ENCODE data around the gene ZNF136. TPM values are rescaled to one million over a fixed set of nuclear protein-coding genes. Genes with fewer than 3 reads are reported as not detected.

The ZNF136 gene
- total and polyA plus RNA-seq, 5 experiments from 2014 or later = 17.8 to 32.4 (median 22.6) TPM

DNA sequence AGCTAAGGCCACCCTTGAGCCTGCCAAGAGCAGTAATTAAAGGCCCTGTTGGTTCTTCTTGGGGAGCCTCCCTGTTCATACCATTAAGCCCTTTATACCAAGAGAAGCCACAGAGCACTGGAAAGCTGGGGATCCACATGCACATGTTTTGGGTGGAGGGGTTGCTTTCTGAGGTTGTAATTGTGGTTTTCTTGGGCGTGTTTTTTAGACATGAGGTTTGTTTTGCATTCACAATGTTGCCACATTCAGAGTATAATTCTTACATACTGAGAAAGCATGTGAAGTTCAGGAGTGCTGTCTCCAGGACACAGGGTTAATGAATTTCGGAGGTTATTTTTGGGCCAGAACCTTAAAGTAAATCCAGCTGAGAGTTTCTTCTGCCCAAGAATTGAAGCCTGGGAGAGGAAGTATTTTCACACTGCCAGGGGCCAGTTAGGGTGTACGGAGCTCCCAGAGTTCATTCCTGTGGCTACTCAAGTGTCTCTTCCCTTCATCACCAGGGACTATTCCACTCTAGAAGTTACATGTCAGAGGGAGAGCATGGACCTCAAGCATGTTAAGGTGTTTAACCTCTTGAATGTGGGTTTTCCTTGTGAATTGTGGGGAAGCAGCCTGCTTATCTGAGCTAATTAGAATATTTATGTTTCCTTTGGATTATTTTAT, 37.0 kb downstream of the ZNF136 start:
- peaks cover 14 to 32% (median 19%) of the 10 kb centered on the region in 4 donors for H3K4me1 Mint-ChIP-seq
- POLR2A ChIA-PET = interaction anchor here (0.6 to 1.3 kb wide), 2 partner anchors 95 to 149 kb away, joined by 3 read pairs; partner anchors contain the start of gene ZNF44
- DNase-seq = no peak
- H3K4me3 Mint-ChIP-seq = peak overlapping the region in 4 of 10 donors; percentile 39 to 55 (median 48)
- no peak for ATAC-seq
- peaks cover 0 to 58% (median 13%) of the 10 kb centered on the region in 9 donors for H3K9me3 Mint-ChIP-seq
- no peaks in the 10 kb centered on the region for H3K27me3 Mint-ChIP-seq
- H3K27ac Mint-ChIP-seq = peak overlapping the region in 8 of 10 donors; percentile 4 to 74 (median 60)
- H3K36me3 Mint-ChIP-seq = peaks cover 11 to 39% (median 19%) of the 10 kb centered on the region in 3 donors

DNA sequence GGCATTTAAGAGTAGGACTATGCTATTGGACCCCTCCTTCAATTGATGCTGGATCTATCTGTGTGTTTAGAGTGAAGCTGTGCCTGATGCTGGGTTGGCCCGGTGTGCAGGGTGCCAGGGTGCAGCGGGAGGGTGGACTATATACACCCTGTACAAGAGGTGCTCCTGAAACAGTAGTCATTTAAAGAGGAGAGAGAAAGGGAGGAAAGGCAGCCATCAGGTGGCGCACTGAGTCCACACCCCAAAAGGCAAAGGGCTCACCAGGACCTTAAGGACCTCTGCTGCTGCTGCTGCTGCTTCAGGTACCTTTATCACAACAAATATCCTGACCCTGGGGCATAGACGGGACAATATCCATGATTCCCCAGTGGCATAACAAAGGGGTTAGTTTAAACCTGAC, 39.4 kb downstream of the ZNF136 start:
- Mint-ChIP-seq H3K4me3 (peak overlapping the region in 1 of 10 donors; percentile 33), H3K4me1 (peaks cover 7 to 24% (median 11%) of the 10 kb centered on the region in 4 donors), H3K36me3 (peaks cover 11 to 47% (median 26%) of the 10 kb centered on the region in 3 donors), H3K27me3 (no peaks in the 10 kb centered on the region), H3K27ac (peak overlapping the region in 5 of 10 donors; percentile 7 to 71 (median 49)), H3K9me3 (peaks cover 0 to 57% (median 14%) of the 10 kb centered on the region in 9 donors)
- ATAC-seq (peak; percentile 79 to 96), DNase-seq (peak; percentile 30 to 81 (median 52))
- POLR2A ChIA-PET = interaction anchor here (1.2 kb wide), 1 partner anchor 293 kb away, joined by 4 read pairs; no protein-coding TSS in a partner anchor

- ATAC-seq = no peak
- Mint-ChIP-seq H3K4me3 (no peak overlapping the region), H3K27ac (no peak overlapping the region), H3K4me1 (peaks cover 5 to 13% (median 10%) of the 10 kb centered on the region in 4 donors), H3K27me3 (no peaks in the 10 kb centered on the region), H3K36me3 (peaks cover 14 to 52% (median 28%) of the 10 kb centered on the region in 3 donors), H3K9me3 (peaks cover 0 to 65% (median 26%) of the 10 kb centered on the region in 9 donors)
- POLR2A ChIA-PET = no interaction called here
- no peak for DNase-seq
Observed at GRCh38 chr19:12205296-12205695, 42.4 kb downstream of the ZNF136 start.

GRCh38 chr19:12208221-12208620, 45.3 kb downstream of the ZNF136 start:
- Mint-ChIP-seq H3K27ac (no peak overlapping the region), H3K36me3 (peaks cover 14 to 53% (median 34%) of the 10 kb centered on the region in 3 donors)
- no peak for ATAC-seq

DNA sequence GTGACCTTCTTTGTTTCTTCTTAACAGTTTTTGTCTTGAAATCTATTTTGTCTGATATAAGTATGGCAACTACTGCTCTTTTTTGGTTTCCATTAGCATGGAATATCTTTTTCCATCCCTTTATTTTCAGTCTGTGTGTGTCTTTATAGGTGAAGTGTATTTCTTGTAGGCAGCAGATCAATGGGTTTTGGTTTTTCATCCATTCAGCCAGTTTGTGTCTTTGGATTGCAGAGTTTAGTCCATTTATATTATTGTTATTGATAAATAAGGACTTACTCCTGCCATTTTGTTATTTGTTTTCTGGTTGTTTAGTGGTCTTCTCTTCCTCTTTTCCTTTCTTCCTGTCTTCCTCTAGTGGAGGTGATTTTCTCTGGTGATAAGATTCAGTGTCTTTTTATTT, 54.4 kb downstream of the ZNF136 start:
- Mint-ChIP-seq H3K27me3 (no peaks in the 10 kb centered on the region), H3K27ac (no peak overlapping the region), H3K4me3 (no peak overlapping the region), H3K4me1 (no peaks in the 10 kb centered on the region), H3K36me3 (peaks cover 10 to 63% (median 55%) of the 10 kb centered on the region in 3 donors), H3K9me3 (peaks cover 25 to 78% (median 48%) of the 10 kb centered on the region in 9 donors)
- no peak for ATAC-seq
- POLR2A ChIA-PET = no interaction called here
- no peak for DNase-seq

More at GRCh38 chr19:12208221-12208620, 45.3 kb downstream of the ZNF136 start:
- no peak for DNase-seq
- Mint-ChIP-seq H3K9me3 (peaks cover 0 to 86% (median 32%) of the 10 kb centered on the region in 9 donors), H3K27me3 (no peaks in the 10 kb centered on the region), H3K4me1 (peaks cover 0 to 2% (median 0%) of the 10 kb centered on the region in 4 donors), H3K4me3 (no peak overlapping the region)
- POLR2A ChIA-PET = no interaction called here

GRCh38 chr19:12222980-12223630, 60.2 kb downstream of the ZNF136 start:
- no peak for DNase-seq
- H3K27ac Mint-ChIP-seq = no peak overlapping the region
- peaks cover 16 to 40% (median 22%) of the 10 kb centered on the region in 3 donors for H3K36me3 Mint-ChIP-seq
- H3K9me3 Mint-ChIP-seq = peaks cover 0 to 26% (median 7%) of the 10 kb centered on the region in 9 donors
- ATAC-seq = no peak
- no peaks in the 10 kb centered on the region for H3K27me3 Mint-ChIP-seq
- H3K4me1 Mint-ChIP-seq = peaks cover 0 to 3% (median 0%) of the 10 kb centered on the region in 4 donors
- no peak overlapping the region for H3K4me3 Mint-ChIP-seq
- POLR2A ChIA-PET = no interaction called here

- Mint-ChIP-seq H3K27ac (no peak overlapping the region), H3K4me3 (no peak overlapping the region), H3K4me1 (peaks cover 0 to 3% (median 0%) of the 10 kb centered on the region in 4 donors), H3K9me3 (peaks cover 0 to 15% (median 0%) of the 10 kb centered on the region in 9 donors), H3K36me3 (peaks cover 3 to 37% (median 30%) of the 10 kb centered on the region in 3 donors), H3K27me3 (no peaks in the 10 kb centered on the region)
- POLR2A ChIA-PET = no interaction called here
- DNase-seq = no peak
- ATAC-seq = no peak
Observed at GRCh38 chr19:12224676-12225075, 61.8 kb downstream of the ZNF136 start.

DNA sequence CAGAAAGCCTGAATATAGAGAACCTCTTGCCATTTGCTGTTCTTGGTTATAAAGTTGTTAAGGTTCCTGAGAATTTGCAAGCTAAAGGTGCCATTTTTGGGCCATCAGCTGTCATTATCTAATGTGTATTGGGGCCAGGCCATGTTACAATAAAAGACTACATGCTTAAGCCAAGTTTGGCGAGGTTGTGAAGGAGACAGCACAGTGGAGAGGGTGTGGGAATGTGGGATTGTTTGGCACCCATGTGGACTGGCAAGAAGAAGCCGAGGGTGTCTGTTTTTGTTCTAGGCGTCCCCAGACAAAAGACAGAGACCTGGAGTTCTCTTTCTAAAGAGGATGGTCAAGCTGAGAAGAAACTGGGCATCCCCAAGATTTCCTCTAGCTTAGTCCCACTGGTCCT, 67.1 kb downstream of the ZNF136 start:
- peak overlapping the region in 2 of 10 donors; percentile 13 to 67 for H3K27ac Mint-ChIP-seq
- H3K27me3 Mint-ChIP-seq = no peaks in the 10 kb centered on the region
- H3K4me3 Mint-ChIP-seq = no peak overlapping the region
- POLR2A ChIA-PET = no interaction called here
- DNase-seq (no peak), ATAC-seq (no peak)
- H3K9me3 Mint-ChIP-seq = peaks cover 7 to 39% (median 13%) of the 10 kb centered on the region in 9 donors
- peaks cover 34 to 69% (median 60%) of the 10 kb centered on the region in 3 donors for H3K36me3 Mint-ChIP-seq
- H3K4me1 Mint-ChIP-seq = peaks cover 0 to 8% (median 0%) of the 10 kb centered on the region in 4 donors

- no peak for ATAC-seq
- Mint-ChIP-seq H3K4me1 (peaks cover 0 to 8% (median 0%) of the 10 kb centered on the region in 4 donors), H3K27me3 (no peaks in the 10 kb centered on the region), H3K9me3 (peaks cover 7 to 39% (median 18%) of the 10 kb centered on the region in 9 donors), H3K4me3 (no peak overlapping the region), H3K36me3 (peaks cover 38 to 72% (median 51%) of the 10 kb centered on the region in 3 donors), H3K27ac (no peak overlapping the region)
- POLR2A ChIA-PET = interaction anchor here (0.6 kb wide), 1 partner anchor 28 kb away, joined by 4 read pairs; no protein-coding TSS in a partner anchor
- DNase-seq = no peak
Observed at GRCh38 chr19:12230751-12231733, 68.1 kb downstream of the ZNF136 start.

GRCh38 chr19:12232961-12233360, 70.1 kb downstream of the ZNF136 start:
- Mint-ChIP-seq H3K4me1 (peaks cover 0 to 8% (median 0%) of the 10 kb centered on the region in 4 donors), H3K27ac (peak overlapping the region in 1 of 10 donors; percentile 26), H3K9me3 (peaks cover 7 to 44% (median 20%) of the 10 kb centered on the region in 9 donors), H3K4me3 (no peak overlapping the region), H3K36me3 (peaks cover 45 to 75% (median 54%) of the 10 kb centered on the region in 3 donors), H3K27me3 (no peaks in the 10 kb centered on the region)
- ATAC-seq (no peak), DNase-seq (no peak)
- POLR2A ChIA-PET = no interaction called here

DNA sequence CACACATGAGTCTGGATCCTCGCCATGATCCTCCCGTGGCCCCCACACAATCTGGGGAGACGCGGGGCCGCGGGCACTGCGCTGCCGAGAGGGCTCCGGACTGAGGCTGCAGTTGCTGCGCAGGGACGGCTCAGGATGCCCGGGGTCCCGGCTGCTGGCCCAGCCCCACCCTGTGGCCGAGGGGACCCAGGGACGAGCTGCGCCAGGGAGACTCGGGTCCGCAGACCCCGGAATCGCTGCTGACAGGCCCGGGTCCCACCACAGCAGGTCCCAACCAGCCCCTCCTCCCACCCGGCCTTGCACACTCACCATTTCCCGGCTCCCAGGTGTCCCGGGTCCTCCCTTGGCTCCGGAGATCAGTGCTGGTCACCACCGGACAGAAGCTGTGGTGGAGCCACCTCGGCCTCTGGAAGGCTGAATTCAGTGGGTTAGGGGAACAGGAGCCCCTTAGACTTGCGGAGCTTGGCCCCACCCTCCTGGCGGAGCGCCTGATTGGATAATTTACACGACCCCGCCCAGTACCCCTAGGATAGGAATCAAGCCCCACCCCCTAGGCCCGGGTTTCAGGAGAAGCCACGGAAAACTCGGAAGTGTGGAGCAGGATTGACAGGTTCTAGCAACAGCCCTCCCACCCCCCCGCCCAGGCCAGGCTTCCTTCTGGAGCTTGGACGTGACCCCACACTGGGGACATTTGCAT, 74.4 kb downstream of the ZNF136 start:
- ATAC-seq (no peak), DNase-seq (no peak)
- H3K27ac Mint-ChIP-seq = peak overlapping the region in 1 of 10 donors; percentile 9
- H3K27me3 Mint-ChIP-seq = no peaks in the 10 kb centered on the region
- no peak overlapping the region for H3K4me3 Mint-ChIP-seq
- peaks cover 42 to 68% (median 47%) of the 10 kb centered on the region in 3 donors for H3K36me3 Mint-ChIP-seq
- POLR2A ChIA-PET = interaction anchor here (0.5 to 0.6 kb wide), 2 partner anchors 42 to 63 kb away, joined by 3 to 4 read pairs; no protein-coding TSS in a partner anchor
- H3K4me1 Mint-ChIP-seq = peaks cover 0 to 5% (median 0%) of the 10 kb centered on the region in 4 donors
- peaks cover 7 to 49% (median 16%) of the 10 kb centered on the region in 9 donors for H3K9me3 Mint-ChIP-seq
